H1 (cell line): ENCODE results near the gene KCNH4. TPM values are rescaled to one million over a fixed set of nuclear protein-coding genes. Genes with fewer than 3 reads are reported as not detected.

Experiments used
- BCL11A ChIP-seq, 2 experiments: IDR thresholded peaks; one replicate each; pipeline ENCODE4 v1.6.1; 2011; ENCODE audit warnings: low read depth in 2 of 2, low read length in 2 of 2, mild to moderate bottlenecking in 2 of 2
- CHD7 ChIP-seq: fragments of 300-600 bp; sonication (generic); IDR thresholded peaks from 2 replicates; pipeline ENCODE4 v1.7.1; 2012; ENCODE audit warnings: low read length, moderate library complexity, mild to moderate bottlenecking, inconsistent platforms; ENCODE audit not compliant: insufficient replicate concordance
- polyA plus RNA-seq, 7 experiments: library from polyadenylated mRNA; depleted of rRNA in 3 of 7; stranded (reverse) in 5 of 7; unstranded in 2 of 7; fragments of >200 nt in 5 of 7; fragments of 200-250 nt in 2 of 7; gene quantifications; 1 replicate in 5 of 7; 2 replicates in 1 of 7; 4 replicates in 1 of 7; pipeline versions ENCODE4 v1.2.1 to v1.2.3, GENCODE V29; 2011 to 2013; ENCODE audit warnings: missing spikeins in 2 of 7, mixed read lengths in 2 of 7
- total RNA-seq: library from RNA; stranded (reverse); fragmentation: NEBNext Ultra II Directional; extraction: Animal tissue kit (Norgen Biotek cat#: 25700); gene quantifications from 2 replicates; pipeline ENCODE4 v1.2.1, GENCODE V29; 2021

Gene KCNH4
- total and polyA plus RNA-seq, 2 of the 8 experiments (the other 6 are each of a cell fraction or from before 2014, with no cell fraction given), result 0.44 to 0.47 TPM

GRCh38 chr17:42160531-42160910, 20.4 kb downstream of the KCNH4 start (continued):
- TF ChIP-seq CHD7, result no peak
- no peak for TF ChIP-seq BCL11A (IDR thresholded peaks at IDR 0.05; ENCODE audit: low read depth in 2 of 2, low read length in 2 of 2)
